ENCODE data around the gene ABLIM3.

DNA sequence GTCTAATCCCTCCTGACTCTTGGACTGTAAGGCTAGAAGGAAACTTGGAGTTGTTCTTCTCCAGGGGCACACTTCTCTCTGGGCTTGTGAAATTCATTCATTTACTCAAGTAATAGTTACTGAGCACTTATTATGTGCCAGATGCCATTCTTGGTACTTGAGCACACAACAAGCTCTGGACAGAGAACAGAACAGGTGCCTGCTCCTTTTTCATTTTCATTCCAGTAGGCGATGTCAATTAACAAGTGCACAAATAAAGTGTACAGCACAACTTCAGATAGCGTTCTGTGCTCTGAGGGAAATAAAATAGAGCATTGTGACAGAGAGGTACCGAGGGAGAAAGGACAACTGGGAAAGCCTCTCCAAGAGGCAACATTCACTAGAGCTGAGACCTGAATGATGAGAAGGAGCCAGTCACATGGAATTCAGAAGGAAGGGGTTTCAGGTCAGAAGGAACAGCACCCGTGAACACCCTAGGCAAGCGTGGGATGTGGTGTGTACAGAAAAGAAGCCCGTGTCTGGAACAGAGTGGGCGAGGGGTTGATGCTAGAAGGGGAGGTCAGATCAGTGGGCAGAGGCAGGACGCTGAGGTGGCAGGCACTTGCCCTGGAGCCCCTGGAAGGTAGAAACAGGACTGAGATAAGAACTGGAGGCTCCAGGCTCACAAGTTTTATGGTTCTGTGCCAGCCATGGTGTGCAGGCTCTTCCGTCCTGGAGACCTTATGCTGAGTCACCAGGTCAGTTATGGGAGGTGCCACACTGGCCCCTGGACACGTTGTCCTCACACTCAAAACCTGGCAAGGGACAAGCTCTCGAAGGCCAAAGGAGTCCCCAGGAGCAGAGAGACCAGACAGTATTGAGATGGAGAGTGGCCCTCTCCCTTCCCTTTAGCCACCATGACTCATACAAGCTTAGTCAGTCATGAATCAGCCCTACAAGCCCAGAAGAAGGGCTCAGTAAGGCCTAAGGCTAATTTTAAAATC is 7.2 kb upstream of the ABLIM3 start:
- TF ChIP-seq, protein P1, sequence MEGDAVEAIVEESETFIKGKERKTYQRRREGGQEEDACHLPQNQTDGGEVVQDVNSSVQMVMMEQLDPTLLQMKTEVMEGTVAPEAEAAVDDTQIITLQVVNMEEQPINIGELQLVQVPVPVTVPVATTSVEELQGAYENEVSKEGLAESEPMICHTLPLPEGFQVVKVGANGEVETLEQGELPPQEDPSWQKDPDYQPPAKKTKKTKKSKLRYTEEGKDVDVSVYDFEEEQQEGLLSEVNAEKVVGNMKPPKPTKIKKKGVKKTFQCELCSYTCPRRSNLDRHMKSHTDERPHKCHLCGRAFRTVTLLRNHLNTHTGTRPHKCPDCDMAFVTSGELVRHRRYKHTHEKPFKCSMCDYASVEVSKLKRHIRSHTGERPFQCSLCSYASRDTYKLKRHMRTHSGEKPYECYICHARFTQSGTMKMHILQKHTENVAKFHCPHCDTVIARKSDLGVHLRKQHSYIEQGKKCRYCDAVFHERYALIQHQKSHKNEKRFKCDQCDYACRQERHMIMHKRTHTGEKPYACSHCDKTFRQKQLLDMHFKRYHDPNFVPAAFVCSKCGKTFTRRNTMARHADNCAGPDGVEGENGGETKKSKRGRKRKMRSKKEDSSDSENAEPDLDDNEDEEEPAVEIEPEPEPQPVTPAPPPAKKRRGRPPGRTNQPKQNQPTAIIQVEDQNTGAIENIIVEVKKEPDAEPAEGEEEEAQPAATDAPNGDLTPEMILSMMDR (conservative IDR thresholded peaks at IDR 0.05; ENCODE audit: low read depth in 2 of 2), result no peak
- no peak for TF ChIP-seq JUNB (IDR thresholded peaks at IDR 0.05; ENCODE audit: unreplicated experiment)
- no peak for TF ChIP-seq CREB1 (CRISPR knock-in tag; IDR thresholded peaks at IDR 0.05; ENCODE audit: low read depth)
- TF ChIP-seq, protein P2, sequence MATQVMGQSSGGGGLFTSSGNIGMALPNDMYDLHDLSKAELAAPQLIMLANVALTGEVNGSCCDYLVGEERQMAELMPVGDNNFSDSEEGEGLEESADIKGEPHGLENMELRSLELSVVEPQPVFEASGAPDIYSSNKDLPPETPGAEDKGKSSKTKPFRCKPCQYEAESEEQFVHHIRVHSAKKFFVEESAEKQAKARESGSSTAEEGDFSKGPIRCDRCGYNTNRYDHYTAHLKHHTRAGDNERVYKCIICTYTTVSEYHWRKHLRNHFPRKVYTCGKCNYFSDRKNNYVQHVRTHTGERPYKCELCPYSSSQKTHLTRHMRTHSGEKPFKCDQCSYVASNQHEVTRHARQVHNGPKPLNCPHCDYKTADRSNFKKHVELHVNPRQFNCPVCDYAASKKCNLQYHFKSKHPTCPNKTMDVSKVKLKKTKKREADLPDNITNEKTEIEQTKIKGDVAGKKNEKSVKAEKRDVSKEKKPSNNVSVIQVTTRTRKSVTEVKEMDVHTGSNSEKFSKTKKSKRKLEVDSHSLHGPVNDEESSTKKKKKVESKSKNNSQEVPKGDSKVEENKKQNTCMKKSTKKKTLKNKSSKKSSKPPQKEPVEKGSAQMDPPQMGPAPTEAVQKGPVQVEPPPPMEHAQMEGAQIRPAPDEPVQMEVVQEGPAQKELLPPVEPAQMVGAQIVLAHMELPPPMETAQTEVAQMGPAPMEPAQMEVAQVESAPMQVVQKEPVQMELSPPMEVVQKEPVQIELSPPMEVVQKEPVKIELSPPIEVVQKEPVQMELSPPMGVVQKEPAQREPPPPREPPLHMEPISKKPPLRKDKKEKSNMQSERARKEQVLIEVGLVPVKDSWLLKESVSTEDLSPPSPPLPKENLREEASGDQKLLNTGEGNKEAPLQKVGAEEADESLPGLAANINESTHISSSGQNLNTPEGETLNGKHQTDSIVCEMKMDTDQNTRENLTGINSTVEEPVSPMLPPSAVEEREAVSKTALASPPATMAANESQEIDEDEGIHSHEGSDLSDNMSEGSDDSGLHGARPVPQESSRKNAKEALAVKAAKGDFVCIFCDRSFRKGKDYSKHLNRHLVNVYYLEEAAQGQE (IDR thresholded peaks at IDR 0.05; ENCODE audit: unreplicated experiment), result no peak
- no peak for TF ChIP-seq POLR2AphosphoS5 (IDR thresholded peaks at IDR 0.05; ENCODE audit: low read depth)

All from GM23338 (cell line).